Ramos (cell line): ENCODE results near the gene OXGR1.
"Not testable (repeated sequence)": the region's sequence is repeated elsewhere in the genome, so short reads cannot be mapped to it uniquely, and the experiment has no call there.

Experiments
- in situ Hi-C: fragments of 300-500 bp; cut with MboI; formaldehyde crosslinking; loops from one replicate; pipeline ENCODE4 v1.14.3; 2022; ENCODE audit warnings: low sequenced_read_pairs; ENCODE audit not compliant: unreplicated experiment

The OXGR1 gene

GRCh38 chr13:97008643-97009042, 14.4 kb upstream of the OXGR1 start:
- in situ Hi-C loops = no loop called here

DNA sequence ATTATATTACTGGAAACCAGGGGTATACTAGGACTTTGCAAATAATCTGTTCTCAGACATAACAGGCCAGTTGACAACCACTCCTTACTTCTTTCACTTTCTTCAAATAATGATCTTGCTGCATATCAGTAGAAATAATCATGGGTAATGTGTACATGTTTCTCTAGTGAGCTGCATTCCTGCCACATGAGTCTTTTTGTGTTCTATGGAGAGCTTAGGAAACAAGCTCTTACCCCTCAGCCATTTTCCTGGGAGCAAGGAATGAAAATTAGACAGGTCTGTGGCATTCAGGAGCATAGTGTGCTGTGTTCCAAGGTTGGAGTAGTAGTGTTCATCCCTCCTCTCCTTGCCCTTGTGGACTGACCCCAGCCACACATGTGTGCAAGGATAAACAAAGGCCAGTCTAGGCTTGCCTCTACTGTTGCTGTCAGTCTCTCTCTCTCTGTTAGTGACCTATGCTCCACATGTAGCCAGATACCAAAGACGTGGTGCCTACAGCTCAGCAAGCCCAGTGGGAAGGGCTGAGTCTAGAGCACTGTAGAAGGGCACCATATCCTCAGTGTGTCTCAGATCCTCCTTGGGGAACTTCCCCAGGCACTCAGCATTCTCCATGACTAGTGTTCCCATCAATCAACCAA, 11.5 kb upstream of the OXGR1 start:
- in situ Hi-C loops = no loop called here

DNA sequence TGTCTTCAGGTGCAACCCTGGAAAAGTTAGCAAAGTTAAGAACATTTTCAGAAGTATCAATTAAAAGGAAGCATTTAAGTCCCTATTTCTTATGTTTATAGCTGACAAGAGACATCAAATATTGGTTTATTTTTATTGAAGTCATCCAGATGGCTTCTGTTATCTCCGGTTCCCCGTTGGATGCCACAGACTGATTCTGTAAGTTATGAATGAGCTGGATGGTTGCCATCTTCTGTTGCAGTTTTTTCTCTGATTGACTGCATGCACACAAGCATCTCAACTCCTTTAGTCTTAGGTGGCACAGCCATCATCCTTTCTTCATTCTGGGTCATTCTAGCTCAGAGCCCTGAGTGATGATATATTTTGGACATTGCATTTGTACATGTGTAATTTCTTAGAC, 10.6 kb upstream of the OXGR1 start:
- in situ Hi-C loops = no loop called here

GRCh38 chr13:97004096-97004876, 10.0 kb upstream of the OXGR1 start:
- in situ Hi-C loops = no loop called here

GRCh38 chr13:97003071-97003470, 8.8 kb upstream of the OXGR1 start:
- in situ Hi-C loops = no loop called here

GRCh38 chr13:97002581-97002980, 8.3 kb upstream of the OXGR1 start:
- in situ Hi-C loops = no loop called here

- in situ Hi-C loops = no loop called here
Measured at GRCh38 chr13:97001636-97002035, 7.4 kb upstream of the OXGR1 start.

DNA sequence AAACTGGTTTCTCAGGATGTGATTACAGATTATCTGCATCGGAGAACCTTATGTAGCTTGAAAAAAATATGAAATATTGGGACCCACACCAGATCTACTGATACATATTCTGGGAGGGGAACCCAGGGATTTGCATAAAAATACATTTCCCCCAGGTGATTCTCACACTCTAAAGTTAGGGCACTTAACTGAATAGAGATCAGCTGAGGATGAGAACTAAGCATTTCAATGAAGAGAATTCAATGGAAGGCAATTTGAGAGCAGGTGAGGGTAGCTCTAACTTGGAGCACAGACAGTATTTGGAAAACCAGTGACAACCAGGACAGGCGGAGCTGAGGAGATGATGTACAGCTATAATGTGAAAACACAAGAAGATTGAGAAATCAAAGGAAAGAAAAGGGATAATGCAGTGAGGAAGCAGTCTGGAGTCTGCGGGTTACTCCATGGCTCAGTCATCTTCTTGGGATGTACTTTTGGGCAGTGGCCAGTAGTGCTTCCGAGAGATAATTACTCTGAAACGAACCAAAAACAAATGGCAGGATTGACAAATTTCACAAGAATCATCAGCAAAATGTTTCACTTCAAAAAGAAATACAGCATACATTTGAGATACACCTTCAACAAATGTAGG, 6.1 kb upstream of the OXGR1 start:
- in situ Hi-C loops = no loop called here

GRCh38 chr13:96999091-96999490, 4.8 kb upstream of the OXGR1 start:
- in situ Hi-C loops = no loop called here

GRCh38 chr13:96998051-96998450, 3.8 kb upstream of the OXGR1 start:
- in situ Hi-C loops = no loop called here

DNA sequence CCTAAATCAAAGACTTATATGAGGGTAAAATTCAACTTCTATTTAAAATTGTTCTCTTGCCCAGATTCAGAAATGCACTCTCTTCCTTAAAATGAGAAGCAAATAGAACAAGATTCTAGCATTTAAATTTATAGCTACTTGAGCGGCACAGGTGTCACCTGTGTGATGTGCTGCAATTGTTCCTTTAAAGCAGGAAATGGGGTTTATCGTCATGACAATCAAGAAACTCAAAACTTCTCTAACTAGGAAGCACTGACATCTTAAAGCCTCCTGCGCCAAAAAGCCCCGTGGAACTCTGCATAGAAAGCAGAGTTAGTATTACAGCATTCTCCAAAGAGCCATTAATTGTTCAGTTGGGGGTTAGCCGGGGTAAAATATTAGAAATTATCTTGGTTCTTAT, 2.6 kb upstream of the OXGR1 start:
- in situ Hi-C loops = no loop called here

- in situ Hi-C loops = no loop called here
Measured at GRCh38 chr13:96996107-96996506, 1.8 kb upstream of the OXGR1 start.

DNA sequence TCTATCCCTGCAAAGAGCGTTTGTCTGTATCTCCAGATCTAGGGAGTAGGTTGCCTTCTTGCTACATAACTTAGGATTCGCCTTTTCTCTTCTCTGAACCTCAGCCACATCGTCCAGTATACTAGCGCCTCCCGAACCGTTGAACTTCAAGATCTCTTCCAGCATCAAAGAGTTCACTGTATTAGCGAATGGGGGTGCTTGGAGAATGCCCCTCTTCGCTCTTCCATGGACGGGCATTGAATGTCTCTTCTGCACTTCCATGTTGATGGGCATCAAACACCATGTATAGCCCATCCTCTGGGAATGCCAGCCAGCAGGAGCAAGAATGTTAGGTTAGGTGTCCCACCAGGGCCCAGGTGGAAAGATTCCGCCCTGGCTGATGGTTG, 575 bp upstream of the OXGR1 start:
- in situ Hi-C loops = no loop called here

DNA sequence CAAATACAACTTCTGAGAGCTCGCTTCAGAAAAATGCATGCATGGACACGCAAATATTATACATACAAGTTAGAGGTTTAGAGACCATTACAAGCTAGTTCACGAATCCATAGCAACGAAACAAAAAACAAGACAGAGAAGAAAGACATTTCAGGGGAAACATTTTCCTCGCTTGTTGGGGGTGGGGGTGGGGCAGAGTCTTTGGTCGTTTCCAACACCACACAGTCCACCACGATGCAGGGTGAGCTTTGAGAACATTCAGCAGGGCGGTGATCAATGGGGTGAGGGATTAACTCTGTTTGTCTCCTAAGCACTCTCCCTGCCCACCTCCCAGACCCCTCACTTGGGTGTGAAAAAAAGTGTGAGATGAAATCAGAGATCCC, 651 bp downstream of the OXGR1 start:
- in situ Hi-C loops = no loop called here

- in situ Hi-C loops = no loop called here
Measured at GRCh38 chr13:96992633-96993032, 1.6 kb downstream of the OXGR1 start.

DNA sequence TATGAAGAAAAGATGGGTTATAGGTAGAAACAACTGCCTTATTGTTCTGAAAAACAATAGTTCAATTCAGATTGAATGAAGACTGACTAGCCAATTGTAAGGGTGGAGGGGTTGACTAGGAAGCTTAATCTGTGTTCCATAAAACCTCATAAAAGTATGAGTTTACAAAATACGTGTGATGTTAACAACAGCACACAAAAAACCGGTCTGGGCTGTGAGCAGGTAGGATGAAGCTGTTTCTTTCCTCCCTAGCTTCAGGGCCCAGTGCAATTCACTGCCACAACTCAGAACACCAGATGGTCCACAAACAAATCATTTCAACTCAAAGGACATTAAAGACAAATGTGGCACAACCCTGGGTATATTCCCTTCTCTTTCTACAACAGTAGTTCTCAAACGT, 3.2 kb downstream of the OXGR1 start:
- in situ Hi-C loops = no loop called here

DNA sequence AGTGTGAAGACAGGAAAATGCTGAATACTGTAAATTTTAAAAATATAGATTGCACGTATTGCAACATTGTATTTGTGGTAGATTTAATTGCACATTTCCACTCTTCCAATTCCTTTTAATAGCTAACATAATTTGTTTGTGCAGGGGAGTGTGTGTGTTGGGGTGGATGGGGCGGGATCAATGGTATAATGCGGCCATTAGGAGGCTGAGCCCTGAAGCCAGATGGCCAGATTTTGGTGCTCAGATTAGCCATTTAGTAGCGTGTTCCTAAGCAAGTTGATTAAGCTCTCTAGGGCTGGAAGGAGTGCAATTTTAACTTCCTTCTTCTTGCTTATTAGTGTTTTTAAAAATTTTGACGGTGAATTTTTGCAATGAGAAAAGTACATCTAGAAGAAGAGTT, 5.8 kb downstream of the OXGR1 start:
- in situ Hi-C loops = no loop called here

DNA sequence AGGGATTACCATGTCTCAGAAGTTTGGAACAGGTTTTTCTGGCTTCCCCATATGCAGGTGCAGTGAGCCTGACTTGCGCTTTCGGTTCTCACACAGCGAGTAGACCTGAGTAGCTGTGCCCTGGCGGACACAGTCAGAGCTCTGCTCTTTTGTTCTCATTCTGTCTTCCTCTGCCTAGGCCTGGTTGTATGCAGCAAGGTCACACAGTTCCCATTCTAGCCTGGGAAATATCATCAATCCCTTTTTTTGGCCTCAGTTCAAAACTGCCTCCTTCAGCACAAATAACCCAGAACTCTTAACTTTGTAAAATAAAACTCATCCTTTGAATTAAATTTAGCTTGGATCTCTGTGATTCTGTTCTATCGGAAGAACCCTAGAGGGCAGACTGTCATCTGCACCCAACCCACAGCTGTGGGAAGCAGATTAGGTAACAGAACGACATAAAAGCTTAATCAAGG, 10.2 kb downstream of the OXGR1 start:
- in situ Hi-C loops = no loop called here

GRCh38 chr13:96982672-96983071, 11.6 kb downstream of the OXGR1 start:
- in situ Hi-C loops = no loop called here

DNA sequence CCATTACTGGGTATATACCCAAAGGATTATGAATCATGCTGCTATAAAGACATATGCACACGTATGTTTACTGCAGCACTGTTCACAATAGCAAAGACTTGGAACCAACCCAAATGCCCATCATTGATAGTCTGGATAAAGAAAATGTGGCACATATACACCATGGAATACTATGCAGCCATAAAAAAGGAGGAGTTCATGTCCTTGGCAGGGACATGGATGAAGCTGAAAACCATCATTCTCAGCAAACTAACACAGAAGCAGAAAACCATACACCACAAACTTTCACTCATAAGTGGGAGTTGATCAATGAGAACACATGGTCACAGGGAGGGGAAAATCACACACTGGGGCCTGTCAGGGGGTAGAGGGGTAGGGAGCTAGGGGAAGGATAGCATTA, 14.4 kb downstream of the OXGR1 start:
- in situ Hi-C loops = not testable (repeated sequence)

GRCh38 chr13:96968027-96968426, 26.2 kb downstream of the OXGR1 start:
- in situ Hi-C loops = loop anchor here (25.0 kb wide), 1 partner anchor 1781 kb away; no protein-coding TSS in a partner anchor
